Measurements from ENCODE around the gene S100Z. TPM values are rescaled to one million over a fixed set of nuclear protein-coding genes. Genes with fewer than 3 reads are reported as not detected.

The S100Z gene
- total RNA-seq, 1 donor from 2014 or later: not detected

DNA sequence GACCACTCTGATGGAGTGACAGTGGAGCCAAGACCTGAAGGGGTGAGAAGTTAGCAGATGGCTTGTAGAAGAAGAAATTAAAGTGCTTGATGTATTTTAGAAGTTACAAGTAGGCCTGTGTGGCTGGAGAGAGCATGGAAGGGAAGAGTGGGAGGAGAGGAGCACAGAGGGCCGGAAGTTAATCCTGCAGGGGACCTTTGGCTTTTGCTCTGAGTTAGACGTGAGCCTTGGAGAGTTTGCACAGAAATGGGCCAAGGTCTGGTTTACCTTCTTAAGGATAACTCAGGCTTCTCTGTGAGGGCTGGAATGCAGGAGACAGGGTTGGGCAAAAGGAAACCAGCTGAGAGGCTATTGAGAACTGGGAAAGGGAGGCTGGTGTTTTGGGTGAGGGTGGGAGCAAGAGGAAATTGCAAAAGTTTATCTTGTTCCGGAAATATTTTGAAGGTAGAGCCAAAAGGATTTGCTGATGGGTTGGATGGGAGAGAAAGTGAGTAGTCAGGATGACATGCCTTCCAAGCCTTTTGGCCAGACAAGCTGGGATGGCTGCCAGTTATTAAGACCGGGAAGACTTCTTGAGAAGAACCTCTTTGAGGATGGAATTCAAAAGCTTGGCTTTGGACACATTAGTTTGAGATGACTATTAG is 48.5 kb upstream of the S100Z start:
- H3K27me3 Mint-ChIP-seq (ENCODE audit: low read depth, unreplicated experiment): no peaks in the 10 kb centered on the region
- FAIRE-seq (peak; percentile 60), DNase-seq (ENCODE audit: low read depth) (peak; percentile 94)
- Histone ChIP-seq H4K20me1 (ENCODE audit: insufficient read depth, low read length) (no peaks in the 10 kb centered on the region), H3K4me2 (ENCODE audit: low read length) (peak overlapping the region; percentile 66), H3K27me3 (ENCODE audit: insufficient read depth, low read length) (no peaks in the 10 kb centered on the region), H3K36me3 (ENCODE audit: insufficient read depth, low read length) (no peaks in the 10 kb centered on the region), H3K9ac (ENCODE audit: low read length) (peak overlapping the region; percentile 61), H3K79me2 (ENCODE audit: insufficient read depth, low read length) (no peaks in the 10 kb centered on the region), H3K4me3 (ENCODE audit: insufficient read depth, low read depth, low read length) (no peak overlapping the region), H3K27ac (ENCODE audit: low read depth, low read length) (peak overlapping the region; percentile 82), H3K4me1 (ENCODE audit: insufficient read depth, low read length) (peaks cover 37% of the 10 kb centered on the region), H3K9me3 (ENCODE audit: insufficient read depth, low read depth, low read length) (no peaks in the 10 kb centered on the region), H2AFZ (ENCODE audit: low read depth, low read length) (no peak overlapping the region)
- peak overlapping the region; percentile 71 for H3K27ac Mint-ChIP-seq (ENCODE audit: unreplicated experiment)
- peaks cover 33% of the 10 kb centered on the region for H3K4me1 Mint-ChIP-seq (ENCODE audit: low read depth, unreplicated experiment)
- TF ChIP-seq EZH2 (IDR thresholded peaks at IDR 0.05; ENCODE audit: insufficient read depth, low read length): no peak
- TF ChIP-seq, protein P1, sequence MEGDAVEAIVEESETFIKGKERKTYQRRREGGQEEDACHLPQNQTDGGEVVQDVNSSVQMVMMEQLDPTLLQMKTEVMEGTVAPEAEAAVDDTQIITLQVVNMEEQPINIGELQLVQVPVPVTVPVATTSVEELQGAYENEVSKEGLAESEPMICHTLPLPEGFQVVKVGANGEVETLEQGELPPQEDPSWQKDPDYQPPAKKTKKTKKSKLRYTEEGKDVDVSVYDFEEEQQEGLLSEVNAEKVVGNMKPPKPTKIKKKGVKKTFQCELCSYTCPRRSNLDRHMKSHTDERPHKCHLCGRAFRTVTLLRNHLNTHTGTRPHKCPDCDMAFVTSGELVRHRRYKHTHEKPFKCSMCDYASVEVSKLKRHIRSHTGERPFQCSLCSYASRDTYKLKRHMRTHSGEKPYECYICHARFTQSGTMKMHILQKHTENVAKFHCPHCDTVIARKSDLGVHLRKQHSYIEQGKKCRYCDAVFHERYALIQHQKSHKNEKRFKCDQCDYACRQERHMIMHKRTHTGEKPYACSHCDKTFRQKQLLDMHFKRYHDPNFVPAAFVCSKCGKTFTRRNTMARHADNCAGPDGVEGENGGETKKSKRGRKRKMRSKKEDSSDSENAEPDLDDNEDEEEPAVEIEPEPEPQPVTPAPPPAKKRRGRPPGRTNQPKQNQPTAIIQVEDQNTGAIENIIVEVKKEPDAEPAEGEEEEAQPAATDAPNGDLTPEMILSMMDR (IDR thresholded peaks at IDR 0.05; ENCODE audit: insufficient read depth, low read depth, low read length): no peak
- H3K4me3 Mint-ChIP-seq (ENCODE audit: unreplicated experiment): no peak overlapping the region
- H3K9me3 Mint-ChIP-seq (ENCODE audit: unreplicated experiment): peaks cover 3% of the 10 kb centered on the region
- no peaks in the 10 kb centered on the region for H3K36me3 Mint-ChIP-seq (ENCODE audit: low read depth, unreplicated experiment)

DNA sequence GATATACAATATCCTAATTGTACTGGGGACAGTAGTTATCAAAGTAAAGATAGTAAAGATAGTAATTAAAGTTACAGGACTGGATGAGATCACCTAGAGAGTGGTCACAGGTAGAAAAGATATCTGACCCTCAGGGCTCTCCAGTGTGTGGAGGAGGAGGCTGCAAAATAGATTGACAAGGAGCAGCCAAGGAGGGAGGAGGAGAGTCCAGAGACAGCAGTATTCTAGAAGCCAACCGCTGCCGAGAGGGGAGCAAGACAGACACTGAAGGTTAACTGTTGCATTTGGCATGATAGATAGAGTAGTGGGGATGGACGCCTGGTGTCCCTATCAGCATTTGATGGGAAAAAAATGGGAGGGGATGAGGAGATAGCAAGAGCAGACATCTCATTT is 48.0 kb upstream of the S100Z start:
- H3K27me3 Mint-ChIP-seq (ENCODE audit: low read depth, unreplicated experiment): no peaks in the 10 kb centered on the region
- Histone ChIP-seq H3K36me3 (ENCODE audit: insufficient read depth, low read length) (no peaks in the 10 kb centered on the region), H2AFZ (ENCODE audit: low read depth, low read length) (no peak overlapping the region), H3K9ac (ENCODE audit: low read length) (peak overlapping the region; percentile 61), H3K27ac (ENCODE audit: low read depth, low read length) (peak overlapping the region; percentile 82), H3K4me2 (ENCODE audit: low read length) (peak overlapping the region; percentile 66), H3K79me2 (ENCODE audit: insufficient read depth, low read length) (no peaks in the 10 kb centered on the region), H4K20me1 (ENCODE audit: insufficient read depth, low read length) (no peaks in the 10 kb centered on the region), H3K27me3 (ENCODE audit: insufficient read depth, low read length) (no peaks in the 10 kb centered on the region), H3K4me3 (ENCODE audit: insufficient read depth, low read depth, low read length) (no peak overlapping the region), H3K4me1 (ENCODE audit: insufficient read depth, low read length) (peaks cover 41% of the 10 kb centered on the region), H3K9me3 (ENCODE audit: insufficient read depth, low read depth, low read length) (no peaks in the 10 kb centered on the region)
- no peaks in the 10 kb centered on the region for H3K36me3 Mint-ChIP-seq (ENCODE audit: low read depth, unreplicated experiment)
- peaks cover 36% of the 10 kb centered on the region for H3K4me1 Mint-ChIP-seq (ENCODE audit: low read depth, unreplicated experiment)
- FAIRE-seq (no peak), DNase-seq (ENCODE audit: low read depth) (no peak)
- peak overlapping the region; percentile 48 for H3K4me3 Mint-ChIP-seq (ENCODE audit: unreplicated experiment)
- peaks cover 3% of the 10 kb centered on the region for H3K9me3 Mint-ChIP-seq (ENCODE audit: unreplicated experiment)
- H3K27ac Mint-ChIP-seq (ENCODE audit: unreplicated experiment): peak overlapping the region; percentile 71
- TF ChIP-seq, protein P1 (IDR thresholded peaks at IDR 0.05; ENCODE audit: insufficient read depth, low read depth, low read length): no peak
- no peak for TF ChIP-seq EZH2 (IDR thresholded peaks at IDR 0.05; ENCODE audit: insufficient read depth, low read length)

DNA sequence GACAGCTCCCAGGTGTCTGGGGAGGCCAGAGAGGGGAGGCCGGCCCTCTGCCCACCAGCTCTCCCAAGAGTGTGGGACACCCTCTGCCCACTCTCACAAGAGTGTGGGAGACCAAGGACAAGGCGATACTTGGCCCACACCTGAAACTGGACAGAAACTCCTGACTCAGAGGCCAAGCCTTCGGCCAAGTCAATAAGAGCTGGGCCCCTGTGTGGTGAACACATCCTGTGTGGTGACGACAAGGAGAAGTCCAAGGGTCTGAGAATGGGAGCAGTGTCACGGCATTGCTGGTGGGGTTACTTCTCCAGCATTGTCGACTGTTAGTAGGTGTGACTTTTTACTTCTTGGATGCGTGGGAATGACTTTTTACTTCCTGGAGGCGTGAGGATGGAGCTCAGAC is 45.5 kb upstream of the S100Z start:
- no peaks in the 10 kb centered on the region for H3K79me2 ChIP-seq (ENCODE audit: insufficient read depth, low read length)
- Mint-ChIP-seq H3K27me3 (ENCODE audit: low read depth, unreplicated experiment) (no peaks in the 10 kb centered on the region), H3K36me3 (ENCODE audit: low read depth, unreplicated experiment) (no peaks in the 10 kb centered on the region), H3K4me3 (ENCODE audit: unreplicated experiment) (peak overlapping the region; percentile 48), H3K9me3 (ENCODE audit: unreplicated experiment) (peaks cover 3% of the 10 kb centered on the region), H3K4me1 (ENCODE audit: low read depth, unreplicated experiment) (peaks cover 53% of the 10 kb centered on the region), H3K27ac (ENCODE audit: unreplicated experiment) (peak overlapping the region; percentile 94)
- no peak overlapping the region for H3K4me3 ChIP-seq (ENCODE audit: insufficient read depth, low read depth, low read length)
- H2AFZ ChIP-seq (ENCODE audit: low read depth, low read length): no peak overlapping the region
- DNase-seq (ENCODE audit: low read depth): peak; percentile 89
- no peaks in the 10 kb centered on the region for H3K36me3 ChIP-seq (ENCODE audit: insufficient read depth, low read length)
- H4K20me1 ChIP-seq (ENCODE audit: insufficient read depth, low read length): no peaks in the 10 kb centered on the region
- peak overlapping the region; percentile 95 for H3K27ac ChIP-seq (ENCODE audit: low read depth, low read length)
- peaks cover 59% of the 10 kb centered on the region for H3K4me1 ChIP-seq (ENCODE audit: insufficient read depth, low read length)
- no peaks in the 10 kb centered on the region for H3K27me3 ChIP-seq (ENCODE audit: insufficient read depth, low read length)
- peak overlapping the region; percentile 76 for H3K9ac ChIP-seq (ENCODE audit: low read length)
- no peaks in the 10 kb centered on the region for H3K9me3 ChIP-seq (ENCODE audit: insufficient read depth, low read depth, low read length)
- FAIRE-seq: no peak
- TF ChIP-seq, protein P1 (IDR thresholded peaks at IDR 0.05; ENCODE audit: insufficient read depth, low read depth, low read length): no peak
- TF ChIP-seq EZH2 (IDR thresholded peaks at IDR 0.05; ENCODE audit: insufficient read depth, low read length): no peak
- peak overlapping the region; percentile 19 for H3K4me2 ChIP-seq (ENCODE audit: low read length)

All from astrocyte (in vitro differentiated cells and primary cell).